PC-3 (cell line): ENCODE data around the gene DUSP22. TPM values are rescaled to one million over a fixed set of nuclear protein-coding genes. Genes with fewer than 3 reads are reported as not detected.

Source experiments
- ATAC-seq: fragments of 200-7000 bp; cut with Tn5 transposase; 2 replicates; pipeline ENCODE4 v1.9.1; 2020; ENCODE audit warnings: mild to moderate bottlenecking, moderate library complexity
- BruUV-seq: library from RNA; stranded (reverse); fragments of 400-500 nt; replicated peaks from 2 replicates; lab custom pipeline; 2021; lab: Mats Ljungman, UMichigan
- CTCF ChIA-PET: fragments of 300-600 bp; sonication (Branson Sonifier 250); formaldehyde crosslinking; loops from one replicate; lab custom pipeline; 2022; ENCODE audit warnings: antibody characterized with exemption; lab: Charles Lee
- POLR2A ChIA-PET: fragments of 300-600 bp; sonication (Branson Sonifier 250); formaldehyde crosslinking; loops from one replicate; lab custom pipeline; 2022; ENCODE audit warnings: antibody characterized with exemption; ENCODE audit not compliant: unreplicated experiment; lab: Charles Lee
- DNase-seq: peaks from one replicate; pipeline ENCODE4 v3.0.0-alpha.2; 2015
- H2AFZ ChIP-seq: fragments of 300-600 bp; sonication (generic); 2 replicates; pipeline ENCODE4 v1.6.0; 2016; ENCODE audit warnings: antibody characterized with exemption, low read length
- H3F3A ChIP-seq: fragments of 300-600 bp; sonication (generic); one replicate; pipeline ENCODE4 v1.6.0; 2017; ENCODE audit warnings: antibody characterized with exemption, low read length, control low read depth, mild to moderate bottlenecking; ENCODE audit not compliant: unreplicated experiment
- H3K27ac ChIP-seq: fragments of 300-600 bp; sonication (generic); 2 replicates; pipeline ENCODE4 v1.5.1; 2016; ENCODE audit warnings: mild to moderate bottlenecking, low read length
- H3K27me3 ChIP-seq: fragments of 300-600 bp; sonication (generic); 2 replicates; pipeline ENCODE4 v1.6.1; 2016; ENCODE audit warnings: low read length, mixed read lengths
- H3K36me3 ChIP-seq: fragments of 300-600 bp; sonication (generic); 2 replicates; pipeline ENCODE4 v1.6.1; 2016; ENCODE audit warnings: low read depth, mixed run types, low read length, mixed read lengths
- H3K4me1 ChIP-seq: fragments of 300-600 bp; sonication (generic); 2 replicates; pipeline ENCODE4 v1.5.1; 2016; ENCODE audit warnings: low read length; ENCODE audit not compliant: insufficient read depth
- H3K4me2 ChIP-seq: fragments of 300-600 bp; sonication (generic); 2 replicates; pipeline ENCODE4 v1.6.0; 2016; ENCODE audit warnings: low read length
- H3K4me3 ChIP-seq: fragments of 300-600 bp; sonication (generic); 2 replicates; pipeline ENCODE4 v1.5.1; 2016; ENCODE audit warnings: mild to moderate bottlenecking, low read length, mixed read lengths
- H3K79me2 ChIP-seq: fragments of 300-600 bp; sonication (generic); 2 replicates; pipeline ENCODE4 v1.6.1; 2017; ENCODE audit warnings: low read length, mixed read lengths
- H3K9ac ChIP-seq: fragments of 300-600 bp; sonication (generic); 2 replicates; pipeline ENCODE4 v1.6.0; 2016; ENCODE audit warnings: mild to moderate bottlenecking, low read length
- H3K9me2 ChIP-seq: fragments of 300-600 bp; sonication (generic); replicated peaks from 2 replicates; pipeline ENCODE4 v1.6.1; 2016; ENCODE audit warnings: mixed run types, low read length, mixed read lengths
- H3K9me3 ChIP-seq: fragments of 300-600 bp; sonication (generic); 2 replicates; pipeline ENCODE4 v1.6.1; 2016; ENCODE audit warnings: low read length, mixed read lengths
- H4K20me1 ChIP-seq: fragments of 300-600 bp; sonication (generic); 2 replicates; pipeline ENCODE4 v1.6.1; 2016; ENCODE audit warnings: low read length, mixed read lengths
- CTCF ChIP-seq: fragments of 300-600 bp; sonication (generic); conservative IDR thresholded peaks from 2 replicates; pipeline ENCODE4 v1.5.1; 2017; ENCODE audit warnings: antibody characterized with exemption, low read depth, mild to moderate bottlenecking, low read length
- EZH2 ChIP-seq: fragments of 300-600 bp; sonication (generic); IDR thresholded peaks from one replicate; pipeline ENCODE4 v1.6.1; 2017; ENCODE audit warnings: antibody characterized with exemption, mild to moderate bottlenecking, low read length; ENCODE audit not compliant: unreplicated experiment
- EZH2phosphoT487 ChIP-seq: fragments of 300-600 bp; sonication (generic); IDR thresholded peaks from 2 replicates; pipeline ENCODE4 v1.6.1; 2018; ENCODE audit warnings: mild to moderate bottlenecking, antibody characterized with exemption, low read length, borderline replicate concordance
- intact Hi-C: fragments of 100-400 bp; cut with micrococcal nuclease; formaldehyde crosslinking; loops from 2 replicates; pipeline ENCODE4 v1.9.0; 2023
- total RNA-seq: library from RNA; depleted of rRNA; stranded (reverse); fragments of >200 nt; gene quantifications from 2 replicates; pipeline ENCODE4 v1.2.3, GENCODE V29; 2014

Gene DUSP22
- total RNA-seq, 1 experiment from 2014 or later: 37.8 TPM

GRCh38 chr6:322259-322930 is 30.1 kb downstream of the DUSP22 start:
- H4K20me1 ChIP-seq: no peaks in the 10 kb centered on the region
- BruUV-seq: no TSS peak
- no peak for DNase-seq
- ChIA-PET CTCF (interaction anchor here (0.6 kb wide), 1 partner anchor 123 kb away, joined by 3 read pairs; no protein-coding TSS in a partner anchor), POLR2A (no interaction called here)
- TF ChIP-seq CTCF (no peak), EZH2phosphoT487 (no peak), EZH2 (no peak)
- H2AFZ ChIP-seq: no peak overlapping the region
- H3K4me2 ChIP-seq: no peak overlapping the region
- H3K27ac ChIP-seq: no peak overlapping the region
- H3K27me3 ChIP-seq: no peaks in the 10 kb centered on the region
- no peak overlapping the region for H3K9ac ChIP-seq
- no peaks in the 10 kb centered on the region for H3K36me3 ChIP-seq
- no peaks in the 10 kb centered on the region for H3F3A ChIP-seq
- no peaks in the 10 kb centered on the region for H3K79me2 ChIP-seq
- no peaks in the 10 kb centered on the region for H3K9me3 ChIP-seq
- no peak for ATAC-seq
- intact Hi-C loops: no loop called here
- H3K4me3 ChIP-seq: no peak overlapping the region
- peaks cover 3% of the 10 kb centered on the region; the same call in 1 of the 2 replicates for H3K4me1 ChIP-seq
- H3K9me2 ChIP-seq: no peaks in the 10 kb centered on the region

- Histone ChIP-seq H3K4me2 (no peak overlapping the region), H3K27ac (no peak overlapping the region), H3F3A (no peaks in the 10 kb centered on the region), H3K4me1 (peaks cover 6% of the 10 kb centered on the region; the same call in 1 of the 2 replicates), H3K9me2 (no peaks in the 10 kb centered on the region), H3K79me2 (no peaks in the 10 kb centered on the region), H2AFZ (no peak overlapping the region), H3K9ac (no peak overlapping the region), H3K9me3 (no peaks in the 10 kb centered on the region), H3K36me3 (no peaks in the 10 kb centered on the region), H3K27me3 (no peaks in the 10 kb centered on the region), H4K20me1 (no peaks in the 10 kb centered on the region), H3K4me3 (no peak overlapping the region)
- CTCF ChIA-PET: interaction anchor here (0.6 kb wide), 1 partner anchor 124 kb away, joined by 3 read pairs; no protein-coding TSS in a partner anchor
- ATAC-seq: no peak
- POLR2A ChIA-PET: no interaction called here
- DNase-seq: no peak
- BruUV-seq: no TSS peak
- TF ChIP-seq CTCF (no peak), EZH2phosphoT487 (no peak), EZH2 (no peak)
- intact Hi-C loops: no loop called here
Measured at GRCh38 chr6:322940-323729, 30.8 kb downstream of the DUSP22 start.

GRCh38 chr6:323730-324088 is 31.4 kb downstream of the DUSP22 start:
- Histone ChIP-seq H3F3A (no peaks in the 10 kb centered on the region), H3K9me3 (no peaks in the 10 kb centered on the region), H4K20me1 (no peaks in the 10 kb centered on the region), H3K4me1 (peaks cover 9% of the 10 kb centered on the region; the same call in 1 of the 2 replicates), H3K9me2 (no peaks in the 10 kb centered on the region), H3K4me2 (no peak overlapping the region), H3K79me2 (no peaks in the 10 kb centered on the region), H3K9ac (no peak overlapping the region), H2AFZ (no peak overlapping the region), H3K36me3 (no peaks in the 10 kb centered on the region), H3K27me3 (no peaks in the 10 kb centered on the region), H3K27ac (no peak overlapping the region), H3K4me3 (no peak overlapping the region)
- intact Hi-C loops: no loop called here
- TF ChIP-seq CTCF: no peak
- TF ChIP-seq EZH2: no peak
- no peak for TF ChIP-seq EZH2phosphoT487
- CTCF ChIA-PET: no interaction called here
- BruUV-seq: no TSS peak
- DNase-seq (no peak), ATAC-seq (no peak)
- POLR2A ChIA-PET: no interaction called here
